Left colon (tissue), 2 donors: ENCODE data around the gene PP2D1. TPM values are rescaled to one million over a fixed set of nuclear protein-coding genes. Genes with fewer than 3 reads are reported as not detected.
A peak's percentile ranks its signal among the peaks of the same experiment; 100 is the strongest.

ENCODE experiments used
- ATAC-seq: fragments of 200-7000 bp; cut with Tn5 transposase; one replicate; pipeline ENCODE4 v1.9.1; 2020; ENCODE audit warnings: mild to moderate bottlenecking, moderate library complexity
- DNase-seq, 2 donors: peaks; one replicate each; pipeline ENCODE4 v3.0.0-alpha.2; 2020
- intact Hi-C, 2 donors: fragments of 100-400 bp; cut with DNase I in 1 of 2; cut with micrococcal nuclease in 1 of 2; formaldehyde crosslinking; loops; one replicate each; pipeline versions ENCODE4 v1.11.2 to v1.14.0; 2022; cut with DNase I, micrococcal nuclease
- total RNA-seq, 2 donors: library from RNA; stranded (reverse); fragmentation: NEBNext Ultra II Directional; extraction: Animal tissue kit (Norgen Biotek cat#: 25700); gene quantifications; one replicate each; pipeline ENCODE4 v1.2.1, GENCODE V29; 2021
- donor health status: DM: no; HTN: no; CAD: no.
- donor health status: DM: yes; HTN: yes; CAD: no.

The PP2D1 gene
- total RNA-seq, 2 donors from 2014 or later, result not detected

DNA sequence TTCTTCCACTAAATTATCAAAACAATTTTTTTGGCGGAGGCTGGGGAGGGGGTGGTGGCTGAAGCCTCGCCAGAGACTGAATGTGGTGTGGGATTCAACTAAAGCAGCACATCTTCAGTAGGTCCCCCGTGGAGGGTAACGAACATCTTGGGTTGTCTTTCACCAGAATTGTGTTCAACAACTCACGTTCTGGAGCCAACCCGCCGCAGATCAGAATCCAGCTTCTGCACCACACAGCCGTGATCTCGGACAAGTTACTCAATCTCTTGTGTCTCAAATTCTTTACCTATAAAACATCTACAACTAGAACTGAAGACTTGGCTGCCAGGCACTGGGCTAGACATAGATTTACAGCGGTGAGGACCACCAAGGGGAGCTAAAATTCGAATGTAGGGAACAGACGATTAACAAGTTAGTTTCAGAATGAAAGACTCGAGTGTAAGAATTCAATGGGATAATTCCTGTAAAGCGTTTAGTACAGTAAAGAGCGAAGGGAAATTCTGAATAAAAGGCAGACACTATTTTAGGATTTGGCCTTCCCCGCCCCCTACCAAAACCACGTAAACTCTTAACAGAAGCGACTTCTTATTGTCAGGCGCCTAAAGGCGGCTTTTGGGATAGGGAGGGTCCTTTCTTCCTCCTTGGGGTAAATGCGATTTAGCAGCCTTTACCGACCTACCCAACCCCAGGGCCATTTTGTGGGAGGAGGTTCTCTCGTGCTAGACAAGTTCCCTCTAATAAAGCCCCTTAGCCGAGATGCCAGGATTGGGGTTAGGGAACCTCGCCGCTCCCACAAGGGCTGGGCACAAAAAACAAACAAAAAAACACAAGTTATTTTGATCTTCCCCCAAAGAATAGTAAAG, 65.9 kb downstream of the PP2D1 start:
- intact Hi-C loops, result loop anchor here in 1 of 2 donors (5.0 kb wide), 3 partner anchors 59 to 241 kb away; partner anchors contain the start of genes KAT2B and SGO1
- ATAC-seq, result no peak

DNA sequence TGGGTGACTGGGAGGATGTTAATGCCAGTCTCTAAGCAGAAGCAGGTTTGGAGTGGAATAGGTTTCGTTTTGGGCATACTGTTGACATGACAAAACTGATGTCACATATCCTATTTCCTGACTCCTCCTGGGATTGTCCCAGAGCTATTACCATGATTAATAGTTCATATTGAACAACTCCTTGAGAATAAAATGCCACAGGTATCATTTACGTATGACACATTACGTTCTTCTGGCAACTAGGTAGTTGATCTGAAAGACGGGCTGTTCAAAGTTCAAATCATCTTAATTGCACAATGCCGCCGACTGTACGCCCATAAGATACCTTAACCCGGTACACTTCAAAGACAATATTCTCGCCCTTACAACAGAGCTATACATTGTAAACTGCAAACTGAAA, 66.5 kb downstream of the PP2D1 start:
- intact Hi-C loops, result loop anchor here in 1 of 2 donors (5.0 kb wide), 3 partner anchors 58 to 242 kb away; partner anchors contain the start of genes KAT2B and SGO1
- ATAC-seq, result peak; percentile 65

More for the DNA sequence above, 65.9 kb downstream of the PP2D1 start:
- peak; percentile 26 to 47 for DNase-seq

GRCh38 chr3:19940643-19941042, 71.4 kb downstream of the PP2D1 start:
- no peak for DNase-seq
- ATAC-seq, result no peak
- intact Hi-C loops, result no loop called here

More for the DNA sequence above, 66.5 kb downstream of the PP2D1 start:
- peak; percentile 35 to 44 for DNase-seq

GRCh38 chr3:19938295-19938627, 73.8 kb downstream of the PP2D1 start:
- intact Hi-C loops, result no loop called here
- ATAC-seq (no peak), DNase-seq (no peak)

- no peak for ATAC-seq
- intact Hi-C loops, result no loop called here
- DNase-seq, result no peak
Measured at GRCh38 chr3:19937459-19938294, 74.4 kb downstream of the PP2D1 start.

Other genes with a start within 250 kb of the PP2D1 start
- 1 to 10 TPM in 1 of 2 donors, under 1 TPM in 1; 0.55 to 2.4 TPM for gene EFHB, start 78.0 kb downstream of the PP2D1 start, total RNA-seq
- gene RAB5A, start 65.2 kb downstream of the PP2D1 start, total RNA-seq, result 10 to 100 TPM; 67.1 to 75.5 TPM
- gene KAT2B, start 28.2 kb upstream of the PP2D1 start, total RNA-seq, result 10 to 100 TPM; 26.6 to 28.8 TPM
- 1 to 10 TPM; 2.8 to 4.8 TPM for gene SGO1, start 173.9 kb upstream of the PP2D1 start, total RNA-seq